Measurements from ENCODE around the gene KCNK4.

DNA sequence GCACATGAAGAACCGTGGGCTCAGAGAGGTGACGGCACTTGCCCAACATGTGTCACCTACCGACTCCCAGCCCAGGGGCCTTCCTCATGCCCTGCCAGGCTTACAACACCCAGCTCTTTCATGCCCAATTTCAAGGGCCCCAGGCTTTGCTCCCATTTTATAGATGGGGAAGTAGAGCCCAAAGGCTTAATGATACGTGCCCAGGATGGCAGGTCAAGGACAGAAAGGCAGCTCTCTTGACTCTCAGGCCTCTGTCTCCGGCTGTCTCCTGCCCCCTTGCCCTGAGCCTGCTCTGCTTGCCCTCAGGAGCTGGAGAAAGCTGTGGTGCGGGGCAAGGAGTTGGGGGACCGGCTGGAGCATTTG, 57.9 kb downstream of the KCNK4 start:
- TF ChIP-seq, protein P1, sequence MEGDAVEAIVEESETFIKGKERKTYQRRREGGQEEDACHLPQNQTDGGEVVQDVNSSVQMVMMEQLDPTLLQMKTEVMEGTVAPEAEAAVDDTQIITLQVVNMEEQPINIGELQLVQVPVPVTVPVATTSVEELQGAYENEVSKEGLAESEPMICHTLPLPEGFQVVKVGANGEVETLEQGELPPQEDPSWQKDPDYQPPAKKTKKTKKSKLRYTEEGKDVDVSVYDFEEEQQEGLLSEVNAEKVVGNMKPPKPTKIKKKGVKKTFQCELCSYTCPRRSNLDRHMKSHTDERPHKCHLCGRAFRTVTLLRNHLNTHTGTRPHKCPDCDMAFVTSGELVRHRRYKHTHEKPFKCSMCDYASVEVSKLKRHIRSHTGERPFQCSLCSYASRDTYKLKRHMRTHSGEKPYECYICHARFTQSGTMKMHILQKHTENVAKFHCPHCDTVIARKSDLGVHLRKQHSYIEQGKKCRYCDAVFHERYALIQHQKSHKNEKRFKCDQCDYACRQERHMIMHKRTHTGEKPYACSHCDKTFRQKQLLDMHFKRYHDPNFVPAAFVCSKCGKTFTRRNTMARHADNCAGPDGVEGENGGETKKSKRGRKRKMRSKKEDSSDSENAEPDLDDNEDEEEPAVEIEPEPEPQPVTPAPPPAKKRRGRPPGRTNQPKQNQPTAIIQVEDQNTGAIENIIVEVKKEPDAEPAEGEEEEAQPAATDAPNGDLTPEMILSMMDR (IDR thresholded peaks at IDR 0.05) = no peak
- TF ChIP-seq EZH2phosphoT487 (IDR thresholded peaks at IDR 0.05) (no peak), EZH2 (IDR thresholded peaks at IDR 0.05) (no peak)

All from neural progenitor cell (in vitro differentiated cells).